GM04504 (cell line): ENCODE data around the gene TNFRSF8.
A peak's percentile ranks its signal among the peaks of the same experiment; 100 is the strongest.

ENCODE experiments used
- DNase-seq: peaks from one replicate; pipeline ENCODE4 v3.0.0-alpha.2; 2012; ENCODE audit warnings: low read depth

The TNFRSF8 gene

DNA sequence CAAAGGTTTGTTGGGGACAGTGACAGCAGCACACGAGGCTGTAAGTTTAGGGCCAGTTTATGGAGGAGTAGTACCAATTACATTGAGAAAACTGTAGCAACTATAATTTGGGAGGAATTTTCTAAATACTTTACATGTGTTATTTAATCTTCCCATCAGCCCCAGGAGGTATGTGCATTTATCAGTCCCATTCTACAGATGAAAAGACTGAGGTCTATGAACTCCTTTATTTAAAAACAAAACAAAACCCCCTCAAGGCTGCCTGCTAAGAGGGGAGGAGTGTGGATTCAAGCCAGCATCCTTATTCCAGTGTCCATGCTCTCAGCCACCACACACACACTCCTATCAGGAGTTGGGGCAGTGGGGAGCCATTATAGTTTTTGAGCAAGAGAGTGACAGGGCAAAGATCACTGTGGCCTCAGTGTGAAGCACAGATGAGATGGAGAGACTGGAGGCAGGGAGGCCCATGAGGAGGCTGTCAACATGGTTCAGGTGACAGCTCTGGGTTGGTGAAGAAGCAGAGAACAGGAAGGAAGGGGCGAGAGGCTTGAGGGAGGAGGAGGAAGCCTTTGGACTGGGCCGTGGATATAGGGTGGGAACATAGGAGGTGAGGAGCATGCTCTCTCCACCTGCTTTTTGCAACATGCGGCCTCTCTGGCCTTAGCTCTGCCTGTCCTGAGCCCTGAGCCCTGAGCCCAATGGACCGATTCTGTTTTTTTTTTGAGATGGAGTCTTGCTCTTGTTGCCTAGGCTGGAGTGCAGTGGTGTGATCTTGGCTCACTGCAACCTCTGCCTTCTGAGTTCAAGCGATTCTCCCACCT is 113.4 kb downstream of the TNFRSF8 start:
- DNase-seq, result no peak

DNA sequence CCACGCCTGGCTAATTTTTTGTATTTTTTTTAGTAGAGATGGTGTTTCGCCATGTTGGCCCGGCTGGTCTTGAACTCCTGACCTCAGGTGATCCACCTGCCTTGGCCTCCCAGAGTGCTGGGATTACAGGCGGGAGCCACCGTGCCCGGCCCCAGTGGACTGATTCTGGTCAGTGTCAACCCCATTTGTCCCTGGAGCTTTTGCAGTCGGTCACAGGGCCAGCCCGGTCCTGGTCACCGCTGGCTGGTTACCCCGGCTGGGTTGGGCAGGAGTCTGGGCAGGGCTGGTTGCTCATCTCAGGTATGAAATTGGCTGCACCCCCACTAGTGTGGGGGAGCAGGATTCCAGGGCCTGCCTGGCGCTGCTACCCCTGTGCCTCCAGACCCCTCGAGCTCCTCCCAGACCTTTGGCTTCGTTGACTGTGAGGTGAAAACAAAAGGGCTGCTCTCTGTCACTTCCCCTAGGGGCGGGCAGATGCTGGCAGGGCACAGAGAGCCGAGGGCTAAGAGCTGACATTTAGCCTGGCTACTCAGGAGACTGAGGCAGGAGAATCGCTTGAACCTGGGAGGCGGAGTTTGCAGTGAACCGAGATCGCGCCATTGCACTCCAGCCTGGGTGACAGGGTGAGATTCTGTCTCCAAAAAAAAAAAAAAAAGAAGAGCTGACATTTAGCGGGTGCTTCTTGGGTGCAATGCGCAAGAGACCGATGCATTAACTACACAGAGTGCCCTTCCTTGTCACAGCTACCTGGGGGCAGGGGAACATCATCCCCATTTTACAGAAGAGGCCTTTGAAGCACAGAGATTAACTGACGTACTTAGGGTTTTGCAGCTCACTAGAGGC is 114.3 kb downstream of the TNFRSF8 start:
- no peak for DNase-seq

DNA sequence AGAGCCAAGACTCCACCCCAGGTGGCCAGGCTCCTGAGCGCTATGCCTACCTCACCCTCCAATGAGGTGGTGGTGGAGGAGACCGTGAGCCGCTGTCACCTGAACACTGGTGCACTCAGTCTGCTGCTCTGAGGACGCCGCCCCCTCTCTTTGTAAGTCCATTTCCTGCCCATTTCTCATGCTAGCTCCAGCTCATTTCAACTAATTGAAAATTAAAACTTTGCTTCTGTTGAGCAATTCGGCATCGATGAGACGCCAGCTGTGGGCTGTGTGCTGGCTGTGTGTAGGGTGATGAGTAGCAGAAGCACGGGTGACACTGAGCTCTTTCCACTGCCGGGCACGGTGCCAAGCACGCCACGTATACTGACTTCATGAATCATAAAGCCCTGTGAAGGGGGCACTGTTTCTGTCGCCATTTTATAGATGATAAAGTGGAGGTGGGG is 114.9 kb downstream of the TNFRSF8 start:
- peak; percentile 66 for DNase-seq

DNA sequence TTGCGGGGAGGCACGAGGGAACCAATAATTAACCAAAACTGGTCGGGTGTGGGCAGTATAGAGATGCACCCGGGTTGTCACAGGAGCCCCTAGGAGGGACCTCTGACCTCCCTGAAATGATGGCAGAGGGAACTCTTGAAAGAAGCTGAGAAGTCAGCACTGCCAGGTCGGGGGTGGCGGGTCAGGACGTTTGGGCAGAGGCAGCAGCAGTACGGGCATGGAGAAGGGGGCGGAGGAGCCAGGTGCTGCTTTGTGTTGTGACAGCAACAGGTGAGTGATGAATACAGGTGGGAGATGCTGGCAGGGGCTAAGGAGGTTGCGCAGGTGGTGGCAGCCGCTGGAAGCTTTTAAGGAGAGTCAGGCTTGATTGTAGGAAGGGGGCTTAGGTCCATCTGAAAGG is 115.4 kb downstream of the TNFRSF8 start:
- no peak for DNase-seq

DNA sequence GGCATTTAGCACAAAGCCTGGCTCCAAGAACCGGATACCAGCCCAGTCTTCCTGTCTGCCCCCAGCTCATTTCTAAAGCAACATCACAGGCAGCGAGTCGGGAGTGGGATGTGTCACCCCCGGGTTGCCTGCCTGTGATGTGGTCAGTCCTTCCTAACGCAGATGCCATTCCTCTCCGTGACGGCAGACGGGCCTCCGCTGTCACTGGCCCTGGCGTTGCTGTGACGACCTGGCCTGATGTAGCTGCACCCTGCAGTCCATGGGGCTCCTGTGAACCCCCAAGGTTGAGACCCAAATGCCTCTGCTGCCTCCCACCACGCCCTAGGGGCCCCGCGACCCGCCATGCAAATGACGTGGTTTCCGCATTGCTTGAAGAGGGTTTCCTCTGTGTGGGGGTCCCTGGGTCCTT is 116.0 kb downstream of the TNFRSF8 start:
- DNase-seq, result peak; percentile 44

DNA sequence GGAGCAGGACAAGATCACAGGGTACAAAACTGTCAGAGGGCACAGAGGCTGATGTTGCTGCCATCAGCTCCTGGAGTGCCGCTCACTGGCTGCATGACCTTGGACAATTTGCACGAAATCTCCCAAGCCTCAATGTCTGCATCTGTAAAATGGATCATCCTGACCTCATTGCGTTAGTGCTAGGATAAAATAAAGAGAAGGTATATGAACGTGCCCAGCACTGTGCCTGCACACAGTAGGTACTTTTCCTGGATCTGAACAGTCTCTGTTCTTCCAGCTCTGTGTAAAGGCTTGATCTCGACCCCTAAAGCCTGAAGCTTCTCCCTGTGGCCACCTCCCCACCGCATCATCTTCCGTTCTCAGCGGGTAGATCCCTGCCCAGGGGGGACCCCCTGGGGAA is 116.6 kb downstream of the TNFRSF8 start:
- no peak for DNase-seq

DNA sequence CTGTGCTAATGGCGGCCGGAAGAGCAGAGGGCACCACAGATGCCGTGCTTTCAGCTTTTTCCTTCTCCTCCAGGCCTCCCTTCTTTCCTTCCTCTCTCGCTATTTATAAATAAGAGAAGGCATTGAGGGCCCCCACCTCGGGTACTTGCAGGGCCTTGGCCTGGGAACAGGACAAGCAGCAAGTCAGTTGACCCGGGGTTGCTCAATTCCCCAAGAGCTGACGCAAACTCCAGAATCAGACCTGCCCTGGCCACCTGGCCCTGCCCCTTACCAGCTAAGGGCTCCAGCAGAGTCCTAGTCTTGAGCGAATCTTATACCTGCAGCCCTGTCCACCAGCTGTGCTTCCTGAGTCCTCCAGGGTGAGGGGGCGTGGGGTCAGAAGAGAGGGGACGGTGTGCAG is 117.2 kb downstream of the TNFRSF8 start:
- no peak for DNase-seq

DNA sequence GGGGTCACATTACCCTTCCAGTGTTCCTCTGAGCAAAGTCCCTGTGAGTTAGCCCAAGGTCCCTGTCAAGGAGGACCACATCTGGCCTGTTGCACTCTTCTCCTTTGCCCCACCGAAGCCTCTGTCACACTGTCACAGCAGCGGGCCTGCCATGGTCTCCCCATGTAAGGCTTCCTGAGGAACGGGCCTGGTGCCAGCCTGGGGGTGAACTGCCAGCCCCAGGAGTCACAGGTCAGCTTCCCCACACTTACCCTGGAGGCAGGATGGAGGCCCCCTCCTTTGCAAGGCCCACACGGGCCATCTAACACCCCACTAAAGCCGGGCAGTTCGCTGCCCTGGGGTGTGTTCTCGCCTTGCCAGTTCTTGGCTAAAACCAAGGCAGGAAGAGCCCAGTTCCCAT is 117.8 kb downstream of the TNFRSF8 start:
- no peak for DNase-seq

DNA sequence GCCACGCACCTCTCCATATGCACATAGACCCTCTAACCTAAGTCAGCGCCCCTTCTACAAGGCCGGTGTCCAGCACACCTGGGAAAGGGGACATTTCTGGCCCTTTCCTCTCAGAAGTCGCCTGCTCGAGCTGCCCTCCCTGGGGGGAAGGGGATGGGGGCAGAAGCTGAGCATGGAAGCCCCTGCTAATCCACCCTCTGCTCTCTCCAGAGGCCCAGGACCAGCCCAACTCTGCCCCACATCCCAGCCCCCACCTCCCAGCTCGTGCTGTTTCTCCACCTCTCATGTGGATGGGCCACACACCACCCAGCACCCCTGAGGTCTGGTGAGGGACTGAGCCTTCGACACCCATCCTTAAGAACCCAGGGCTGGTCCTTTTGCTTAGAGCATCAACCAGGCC is 118.5 kb downstream of the TNFRSF8 start:
- DNase-seq, result no peak

DNA sequence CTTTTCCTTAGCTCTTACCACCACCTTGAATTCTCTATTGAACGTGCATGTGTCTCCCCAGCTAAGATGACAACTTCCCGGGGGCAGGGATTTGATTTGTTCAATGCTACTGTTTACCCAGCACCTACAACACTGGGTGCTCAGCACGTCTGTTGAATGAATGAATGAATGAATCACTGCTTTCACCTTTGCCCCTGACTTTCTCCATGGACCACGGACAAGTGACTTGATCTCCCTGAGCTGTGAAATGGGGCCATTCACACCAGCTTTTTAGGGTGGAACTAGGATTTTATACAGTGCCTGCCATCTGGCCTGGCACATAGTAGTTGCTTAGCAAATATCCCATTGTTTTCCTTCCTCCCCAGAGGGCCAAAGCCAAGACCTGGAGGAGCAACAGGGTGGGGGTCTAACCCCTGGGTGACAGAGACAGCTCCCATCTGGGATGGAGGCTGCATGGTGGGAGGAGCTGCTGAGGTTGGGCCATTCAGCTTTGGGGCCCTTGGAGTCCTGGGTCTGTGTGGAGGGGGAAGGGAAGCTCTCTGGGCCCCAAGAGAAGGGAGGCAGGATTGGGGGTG is 119.4 kb downstream of the TNFRSF8 start:
- no peak for DNase-seq

DNA sequence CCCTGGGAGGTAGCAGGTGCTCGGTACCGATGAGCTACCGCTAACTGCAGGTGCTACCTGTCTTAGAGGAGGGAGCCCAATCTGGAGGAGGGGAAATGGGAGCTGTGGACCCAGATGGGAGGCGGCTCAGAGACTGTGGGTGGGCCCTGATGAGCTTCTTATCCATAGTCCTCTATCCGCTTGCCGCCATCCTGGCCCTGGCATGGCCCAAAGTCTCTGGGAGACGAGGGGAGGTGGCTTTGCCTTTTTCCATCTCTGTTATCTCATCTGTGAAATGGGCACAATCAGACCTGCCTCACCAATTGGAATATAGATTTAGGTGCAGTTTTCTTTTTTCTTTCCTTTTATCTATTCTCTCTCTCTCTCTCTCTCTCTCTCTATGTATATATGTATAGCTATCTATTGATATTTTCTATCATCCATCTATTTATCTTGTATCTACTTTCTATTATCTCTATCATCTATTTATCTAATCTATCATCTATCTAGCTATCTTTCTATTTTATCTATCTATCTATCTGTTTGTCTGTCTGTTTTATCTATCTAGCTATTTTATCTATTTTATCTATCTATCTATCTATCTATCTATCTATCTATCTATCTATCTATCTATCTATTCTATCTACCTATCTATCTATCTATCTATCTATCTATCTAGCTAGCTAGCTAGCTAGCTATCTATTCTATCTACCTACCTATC is 120.1 kb downstream of the TNFRSF8 start:
- DNase-seq, result no peak

DNA sequence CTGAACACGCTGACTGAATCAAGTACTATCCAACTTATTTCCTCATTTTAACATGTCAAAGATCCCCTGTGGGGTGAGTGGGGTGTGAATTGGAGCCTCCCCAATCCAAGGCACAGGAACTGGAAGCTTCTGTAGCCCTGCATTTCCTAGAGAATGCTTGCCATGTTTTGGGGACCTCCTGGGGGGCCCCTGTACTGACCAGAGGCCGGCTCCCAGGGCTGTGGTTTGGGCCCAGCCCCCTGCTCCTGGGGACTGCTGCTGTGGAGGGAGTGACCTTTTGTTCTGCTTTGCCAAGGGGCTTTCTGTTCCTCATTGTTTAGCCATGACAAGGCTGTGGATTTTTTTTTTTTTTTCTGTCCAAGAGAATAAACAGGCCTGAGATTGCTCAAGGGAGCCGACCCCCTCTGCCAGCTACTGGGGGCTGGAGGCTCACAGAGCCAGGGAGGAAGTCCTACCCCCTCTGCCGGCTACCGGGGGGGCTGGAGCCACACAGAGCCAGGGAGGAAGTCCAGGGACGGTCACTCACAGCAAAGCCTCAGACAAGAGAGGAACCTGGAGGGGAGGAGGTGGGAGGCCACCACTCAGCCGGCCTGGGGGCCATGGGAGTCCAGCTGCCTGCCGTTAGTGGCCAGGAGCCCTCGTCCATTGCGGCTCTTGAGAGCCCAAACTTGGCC is 121.0 kb downstream of the TNFRSF8 start:
- peak; percentile 35 for DNase-seq

DNA sequence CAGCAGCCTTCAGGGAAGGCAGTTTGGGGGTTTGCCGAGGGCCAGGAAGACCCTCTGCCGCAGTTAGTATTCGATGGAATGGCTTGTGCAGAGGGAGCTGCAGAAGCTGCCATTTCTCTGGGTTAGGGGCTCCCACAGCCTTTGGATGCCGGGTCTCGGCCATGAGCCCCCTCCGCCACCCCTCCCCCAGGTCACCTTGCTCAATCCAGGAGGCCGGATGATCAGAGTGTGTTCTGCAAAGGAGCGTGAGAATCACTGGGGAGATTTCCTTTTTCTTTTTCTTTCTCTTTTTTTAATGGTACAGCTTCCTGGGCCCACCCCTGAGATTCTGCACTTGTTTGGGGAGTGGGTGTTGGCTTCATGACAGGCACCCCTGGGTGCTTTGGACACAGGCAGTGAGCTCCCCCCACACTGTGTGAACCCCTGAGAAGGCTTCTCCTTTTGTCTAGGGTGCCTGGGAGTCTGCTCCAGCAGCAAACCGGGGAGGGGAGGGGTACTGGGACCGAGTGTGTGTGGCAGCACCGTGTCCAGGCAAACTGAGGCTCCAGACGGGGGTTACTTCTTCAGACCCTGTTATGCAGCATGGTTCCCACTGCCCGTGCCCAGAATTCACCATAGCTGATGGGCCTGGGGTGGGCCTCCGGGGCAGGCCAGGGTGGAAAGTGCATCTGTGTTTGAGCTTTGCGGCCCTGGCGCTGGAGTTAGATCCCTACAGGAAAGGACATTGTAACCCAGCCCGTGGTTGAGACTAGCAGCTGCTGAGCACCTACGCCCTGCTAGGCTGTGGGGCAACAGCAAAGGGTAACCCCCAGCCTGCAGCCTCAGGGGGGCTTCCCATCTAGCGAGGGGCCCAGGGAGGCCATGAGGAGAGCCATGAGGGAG is 122.2 kb downstream of the TNFRSF8 start:
- no peak for DNase-seq

DNA sequence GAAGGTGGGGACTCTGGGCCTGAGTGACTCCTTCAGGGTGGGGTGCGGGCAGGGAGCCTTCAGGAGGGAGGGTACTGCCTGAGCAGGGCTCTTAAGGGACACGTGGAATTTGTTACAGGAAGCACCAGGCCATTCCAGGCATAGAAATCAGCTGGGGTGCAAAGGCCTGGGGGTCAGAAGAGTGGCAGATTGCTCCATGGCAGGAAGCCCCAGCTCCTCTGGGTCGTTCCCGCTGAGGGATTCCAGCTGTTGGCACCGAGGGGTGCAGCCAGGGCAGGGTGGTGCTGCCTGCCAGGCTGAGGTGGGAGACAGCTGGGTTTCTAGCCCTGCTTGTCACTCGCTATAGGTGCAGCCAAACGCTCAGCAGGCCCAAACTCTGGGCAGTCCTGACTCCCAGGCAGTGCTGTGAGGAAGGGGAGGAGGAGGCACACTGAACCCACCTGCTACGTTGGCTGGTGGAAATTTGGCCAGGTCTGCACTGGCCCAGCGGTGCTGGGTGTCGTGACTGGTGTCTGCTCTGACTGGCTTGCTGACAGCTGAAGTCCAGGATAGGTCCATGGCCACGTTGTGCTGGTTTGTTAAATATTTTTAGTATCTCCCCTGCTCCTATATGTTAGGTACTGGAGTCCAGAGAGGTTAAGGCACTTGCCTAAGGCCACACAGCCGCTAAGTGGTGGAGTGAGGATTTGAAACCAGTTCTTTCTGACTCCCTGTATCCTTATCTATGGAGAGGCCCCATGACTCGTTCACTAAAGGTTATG is 123.0 kb downstream of the TNFRSF8 start:
- no peak for DNase-seq

DNA sequence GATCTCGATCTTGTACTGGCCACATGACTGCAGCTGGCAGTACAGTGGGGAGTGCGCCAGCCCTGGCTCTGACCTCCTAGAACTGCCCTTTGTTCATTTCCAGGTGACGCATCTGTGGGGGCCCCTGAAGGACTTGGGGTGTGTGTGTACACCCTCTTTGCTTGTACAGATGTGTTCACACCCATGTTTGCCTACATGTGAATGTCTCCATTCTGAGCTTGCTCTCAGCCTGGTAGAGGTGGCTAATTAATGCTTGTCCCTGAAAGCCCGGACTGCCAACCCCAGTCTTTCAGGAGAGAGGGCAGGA is 123.5 kb downstream of the TNFRSF8 start:
- no peak for DNase-seq

DNA sequence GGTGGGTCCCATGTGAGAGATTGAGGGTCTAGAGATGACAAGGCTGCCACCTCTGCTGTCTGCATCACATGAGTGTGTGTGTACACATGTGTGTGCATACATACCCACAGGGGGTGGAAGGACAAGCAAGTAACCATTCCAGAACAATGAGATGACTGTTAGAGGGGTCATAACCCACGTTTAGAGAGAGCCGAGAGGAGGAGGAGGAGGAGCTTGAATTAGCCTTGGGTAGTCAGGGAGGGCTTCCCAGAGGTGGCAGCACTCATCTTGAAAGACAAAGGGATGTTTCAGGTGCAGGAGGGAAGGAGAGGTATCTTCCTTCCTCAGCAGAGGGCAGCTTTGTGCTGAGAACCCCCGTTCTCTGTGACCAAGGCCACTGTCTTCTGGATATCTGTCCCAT is 125.0 kb downstream of the TNFRSF8 start:
- no peak for DNase-seq

DNA sequence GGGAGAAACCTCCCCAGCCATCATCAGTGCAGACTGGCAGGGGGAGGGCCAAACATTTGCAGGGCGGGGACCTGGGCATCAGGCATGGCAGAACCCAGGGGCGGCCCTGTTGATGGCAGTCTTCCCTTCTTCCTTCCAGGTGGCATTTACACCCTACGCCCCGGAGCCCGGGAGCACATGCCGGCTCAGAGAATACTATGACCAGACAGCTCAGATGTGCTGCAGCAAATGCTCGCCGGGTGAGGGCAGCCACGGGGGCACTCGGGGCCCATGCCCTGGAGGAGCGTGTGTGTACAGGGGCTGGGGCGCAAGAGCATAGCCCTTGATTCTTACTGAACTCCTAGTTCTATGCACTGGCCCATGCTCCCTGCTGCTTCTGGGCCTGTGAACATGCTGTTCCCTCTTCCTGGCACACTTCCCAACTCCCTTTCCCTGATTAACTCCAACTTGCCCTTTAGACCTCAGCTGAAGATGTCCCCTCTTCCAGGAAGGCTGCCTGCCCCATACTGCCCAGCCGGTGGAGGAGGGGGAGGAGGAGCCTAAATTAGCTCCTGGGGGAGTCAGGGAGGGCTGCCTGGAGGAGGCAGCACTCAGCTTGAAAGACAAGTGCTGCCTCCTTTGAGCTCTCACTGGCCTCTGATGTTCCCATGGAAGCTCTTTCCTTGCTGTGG is 125.7 kb downstream of the TNFRSF8 start:
- DNase-seq, result no peak

DNA sequence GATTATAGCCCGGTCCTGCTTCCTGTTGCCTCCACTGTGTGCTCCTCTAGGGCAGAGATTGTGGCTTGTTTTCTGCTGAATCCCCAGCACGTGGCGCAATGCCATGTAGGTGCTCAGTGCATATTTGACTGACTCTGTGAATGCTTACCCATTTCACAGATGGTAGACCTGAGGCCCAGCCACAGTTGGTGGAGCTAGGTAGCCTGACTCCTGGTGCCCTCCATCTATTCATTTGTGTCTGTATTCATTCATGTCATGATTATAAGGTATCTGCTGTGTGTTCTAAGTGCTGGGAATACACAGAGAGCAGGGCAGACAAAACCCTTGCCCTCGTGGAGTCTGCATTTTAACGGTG is 126.2 kb downstream of the TNFRSF8 start:
- DNase-seq, result no peak

DNA sequence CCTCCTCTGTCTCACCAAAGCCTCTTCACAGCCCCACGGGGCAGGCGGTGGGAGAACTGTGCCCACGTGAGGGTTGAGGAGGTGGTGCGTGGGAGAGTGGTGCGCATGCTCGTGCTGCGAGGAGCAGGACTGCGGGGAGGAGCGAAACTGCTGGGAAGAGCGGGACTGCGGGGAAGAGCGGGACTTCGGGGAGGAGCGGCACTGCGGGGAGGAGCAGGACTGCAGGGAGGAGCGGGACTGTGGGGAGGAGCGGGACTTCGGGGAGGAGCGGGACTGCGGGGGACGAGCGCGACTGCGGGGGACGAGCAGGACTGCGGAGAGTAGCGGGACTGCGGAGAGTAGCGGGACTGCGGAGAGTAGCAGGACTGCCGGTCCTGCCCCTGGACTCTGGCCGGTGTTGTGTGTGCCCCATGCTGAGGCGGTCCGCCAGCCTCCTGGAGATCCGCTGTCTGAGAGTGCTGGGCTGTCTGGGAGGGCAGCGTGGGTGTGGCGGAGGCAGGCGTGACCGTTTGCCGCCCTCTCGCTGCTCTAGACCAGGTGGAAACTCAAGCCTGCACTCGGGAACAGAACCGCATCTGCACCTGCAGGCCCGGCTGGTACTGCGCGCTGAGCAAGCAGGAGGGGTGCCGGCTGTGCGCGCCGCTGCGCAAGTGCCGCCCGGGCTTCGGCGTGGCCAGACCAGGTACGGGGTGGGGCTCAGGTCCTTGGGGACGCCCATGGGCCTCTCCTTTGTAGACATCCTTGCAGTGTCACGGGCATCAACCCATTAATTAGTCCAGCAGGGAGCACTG is 128.3 kb downstream of the TNFRSF8 start:
- DNase-seq, result no peak
